Fibroblast of skin of abdomen (primary cell): Measurements from ENCODE around the gene RRP1. TPM values are rescaled to one million over a fixed set of nuclear protein-coding genes. Genes with fewer than 3 reads are reported as not detected.

Experiments used
- DNase-seq: peaks from one replicate; pipeline ENCODE4 v3.0.0-alpha.2; 2013
- polyA plus RNA-seq, 2 experiments: library from polyadenylated mRNA; unstranded; fragments of 120-200 nt; gene quantifications; one replicate each; pipeline ENCODE4 v1.2.1, GENCODE V29; 2013; ENCODE audit not compliant: insufficient read length in 2 of 2

The RRP1 gene
- 23.5 TPM for polyA plus RNA-seq (2013, experiment 1 of 2; ENCODE audit: insufficient read length)
- polyA plus RNA-seq (2013, experiment 2 of 2; ENCODE audit: insufficient read length), result 24.4 TPM

GRCh38 chr21:43789276-43790009 is at the start of gene RRP1:
Gene RRP1 (plus strand): TSS chr21:43789577. CDS start chr21:43789630, 53 bp downstream.
- DNase-seq, result peak; percentile 87

GRCh38 chr21:43739621-43740435 is 49.5 kb upstream of the RRP1 start:
- DNase-seq, result no peak

- peak; percentile 67 for DNase-seq
These were observed 48.8 kb upstream of the RRP1 start for GRCh38 chr21:43740497-43741156.

- DNase-seq, result no peak
These were observed 47.8 kb upstream of the RRP1 start for GRCh38 chr21:43741423-43742096.

- no peak for DNase-seq
These were observed 45.4 kb upstream of the RRP1 start for GRCh38 chr21:43743947-43744346.

GRCh38 chr21:43744725-43745124 is 44.7 kb upstream of the RRP1 start:
- no peak for DNase-seq

GRCh38 chr21:43745772-43746517 is 43.4 kb upstream of the RRP1 start:
- no peak for DNase-seq

- DNase-seq, result no peak
These were observed 40.8 kb upstream of the RRP1 start for GRCh38 chr21:43748622-43749021.

- DNase-seq, result no peak
These were observed 39.6 kb upstream of the RRP1 start for GRCh38 chr21:43749651-43750262.

GRCh38 chr21:43750339-43751033 is 38.9 kb upstream of the RRP1 start:
- no peak for DNase-seq

GRCh38 chr21:43751955-43752591 is 37.3 kb upstream of the RRP1 start:
- DNase-seq, result no peak

GRCh38 chr21:43752758-43753438 is 36.5 kb upstream of the RRP1 start:
- no peak for DNase-seq

GRCh38 chr21:43753439-43753799 is 36.0 kb upstream of the RRP1 start:
- no peak for DNase-seq

- DNase-seq, result no peak
These were observed 34.2 kb upstream of the RRP1 start for GRCh38 chr21:43754948-43755781.

- DNase-seq, result no peak
These were observed 33.4 kb upstream of the RRP1 start for GRCh38 chr21:43755820-43756594.

GRCh38 chr21:43757601-43758000 is 31.8 kb upstream of the RRP1 start:
- no peak for DNase-seq

- peak; percentile 61 for DNase-seq
These were observed 31.2 kb upstream of the RRP1 start for GRCh38 chr21:43758111-43758641.

GRCh38 chr21:43758811-43759210 is 30.6 kb upstream of the RRP1 start:
- no peak for DNase-seq
